22Rv1 (cell line): ENCODE results near the gene SOCS6.
"Not testable (repeated sequence)": the region's sequence is repeated elsewhere in the genome, so short reads cannot be mapped to it uniquely, and the experiment has no call there.

Experiments used
- H3K27ac ChIP-seq: fragments of 450-650 bp; 2 replicates; pipeline ENCODE4 v1.5.1; 2017
- CTCF ChIP-seq: fragments of 450-650 bp; IDR thresholded peaks from 2 replicates; pipeline ENCODE4 v1.5.1; 2017; ENCODE audit warnings: mild to moderate bottlenecking
- ZFX ChIP-seq: fragments of 450-650 bp; IDR thresholded peaks from 2 replicates; pipeline ENCODE4 v1.6.1; 2017; ENCODE audit warnings: antibody characterized with exemption, borderline replicate concordance

SOCS6 gene

GRCh38 chr18:70362258-70362657 is 73.4 kb downstream of the SOCS6 start:
- no peak for TF ChIP-seq ZFX
- TF ChIP-seq CTCF, result no peak
- H3K27ac ChIP-seq, result no peak overlapping the region

- H3K27ac ChIP-seq, result no peak overlapping the region
- no peak for TF ChIP-seq ZFX
- TF ChIP-seq CTCF, result no peak
These were observed 75.0 kb downstream of the SOCS6 start for GRCh38 chr18:70363861-70364260.

GRCh38 chr18:70365361-70365760 is 76.5 kb downstream of the SOCS6 start:
- no peak overlapping the region for H3K27ac ChIP-seq
- no peak for TF ChIP-seq ZFX
- no peak for TF ChIP-seq CTCF

- TF ChIP-seq ZFX (no peak), CTCF (no peak)
These were observed 77.3 kb downstream of the SOCS6 start for GRCh38 chr18:70366174-70366573.

GRCh38 chr18:70366670-70367069 is 77.8 kb downstream of the SOCS6 start:
- TF ChIP-seq CTCF (no peak), ZFX (no peak)
- no peak overlapping the region for H3K27ac ChIP-seq

More at GRCh38 chr18:70366174-70366573, 77.3 kb downstream of the SOCS6 start:
- no peak overlapping the region for H3K27ac ChIP-seq

GRCh38 chr18:70367344-70367743 is 78.5 kb downstream of the SOCS6 start:
- not testable (repeated sequence) for H3K27ac ChIP-seq

GRCh38 chr18:70368903-70369302 is 80.1 kb downstream of the SOCS6 start:
- TF ChIP-seq ZFX (no peak), CTCF (no peak)
- H3K27ac ChIP-seq, result no peak overlapping the region
